ENCODE measurements around the gene TMEM119.

The TMEM119 gene

GRCh38 chr12:108611884-108612415, 14.1 kb upstream of the TMEM119 start:
- DNase-seq (ENCODE audit: low spot score in 2 of 2), result peak; percentile 48 to 77

DNA sequence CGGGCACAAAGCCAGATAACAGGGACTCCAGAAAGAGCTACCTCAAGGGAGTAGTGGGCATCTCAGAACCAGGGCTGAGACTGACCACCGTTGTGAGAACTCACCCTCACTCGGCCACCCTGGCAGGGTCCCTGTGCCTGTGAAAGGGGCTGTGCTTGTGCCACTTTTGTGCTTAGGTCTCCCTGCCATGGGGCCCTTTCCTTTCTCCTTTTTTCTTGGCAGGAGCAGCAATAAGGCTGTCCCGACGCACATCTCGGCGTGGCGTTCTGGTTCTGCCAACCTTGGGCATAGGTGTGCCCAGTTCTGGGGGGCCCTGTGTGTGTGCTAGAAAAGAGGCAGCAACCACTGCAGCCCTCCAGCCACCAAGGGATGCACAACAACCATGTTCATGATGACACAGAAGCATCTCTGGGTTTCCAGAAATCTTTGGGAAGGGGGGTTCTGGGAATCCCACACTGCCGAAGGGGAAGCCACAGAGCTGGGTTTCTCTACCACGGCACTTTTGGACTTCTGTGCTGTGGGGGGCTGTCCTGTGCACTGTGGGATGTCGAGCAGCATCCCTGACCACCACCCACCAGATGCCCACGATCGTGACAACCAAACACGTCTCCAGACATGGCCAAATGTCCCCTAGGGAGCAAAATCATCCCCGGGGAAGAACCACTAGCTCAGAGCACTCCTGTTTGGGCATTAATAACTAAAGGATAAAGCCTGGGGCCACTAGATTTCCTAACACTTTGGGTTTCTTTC, 13.1 kb upstream of the TMEM119 start:
- ATAC-seq, result no peak
- no peak overlapping the region for H3K27ac Mint-ChIP-seq
- no peak overlapping the region for H3K4me3 Mint-ChIP-seq
- H3K4me1 Mint-ChIP-seq, result peaks cover 33% of the 10 kb centered on the region
- H3K36me3 Mint-ChIP-seq, result peaks cover 14% of the 10 kb centered on the region
- H3K9me3 Mint-ChIP-seq, result no peaks in the 10 kb centered on the region
- DNase-seq (ENCODE audit: low spot score in 2 of 2), result no peak

More at GRCh38 chr12:108611884-108612415, 14.1 kb upstream of the TMEM119 start:
- Mint-ChIP-seq H3K4me3 (no peak overlapping the region), H3K9me3 (peaks cover 4% of the 10 kb centered on the region), H3K36me3 (peaks cover 17% of the 10 kb centered on the region), H3K27ac (peak overlapping the region; percentile 71), H3K4me1 (peaks cover 38% of the 10 kb centered on the region)
- ATAC-seq, result peak; percentile 72

DNA sequence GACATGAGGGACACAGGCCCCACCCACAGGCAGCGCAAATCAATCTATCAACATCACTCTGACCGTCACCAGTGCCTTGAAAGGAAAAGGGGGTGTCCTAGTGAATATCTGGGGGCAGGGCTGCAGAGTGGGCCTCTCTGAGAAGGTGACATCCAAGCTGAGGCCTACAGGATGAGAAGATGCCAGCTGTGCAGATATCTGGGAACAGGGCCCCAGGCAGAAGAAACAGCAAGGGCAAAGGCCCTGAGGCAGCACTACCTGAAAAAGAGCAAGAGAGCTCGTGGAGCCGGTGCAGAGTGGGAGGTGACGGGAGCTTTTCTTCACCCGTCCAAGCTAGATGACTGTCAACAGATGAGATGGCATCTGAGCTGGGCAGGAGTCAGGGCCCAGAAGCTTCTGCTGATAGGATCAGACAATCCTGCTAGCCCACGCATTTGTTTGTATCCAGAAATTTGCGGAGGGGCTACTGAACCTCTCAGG, 12.5 kb upstream of the TMEM119 start:
- H3K36me3 Mint-ChIP-seq, result peaks cover 20% of the 10 kb centered on the region
- no peaks in the 10 kb centered on the region for H3K9me3 Mint-ChIP-seq
- ATAC-seq (no peak), DNase-seq (ENCODE audit: low spot score in 2 of 2) (no peak)
- peak overlapping the region; percentile 19 for H3K27ac Mint-ChIP-seq
- no peak overlapping the region for H3K4me3 Mint-ChIP-seq
- H3K4me1 Mint-ChIP-seq, result peaks cover 39% of the 10 kb centered on the region

DNA sequence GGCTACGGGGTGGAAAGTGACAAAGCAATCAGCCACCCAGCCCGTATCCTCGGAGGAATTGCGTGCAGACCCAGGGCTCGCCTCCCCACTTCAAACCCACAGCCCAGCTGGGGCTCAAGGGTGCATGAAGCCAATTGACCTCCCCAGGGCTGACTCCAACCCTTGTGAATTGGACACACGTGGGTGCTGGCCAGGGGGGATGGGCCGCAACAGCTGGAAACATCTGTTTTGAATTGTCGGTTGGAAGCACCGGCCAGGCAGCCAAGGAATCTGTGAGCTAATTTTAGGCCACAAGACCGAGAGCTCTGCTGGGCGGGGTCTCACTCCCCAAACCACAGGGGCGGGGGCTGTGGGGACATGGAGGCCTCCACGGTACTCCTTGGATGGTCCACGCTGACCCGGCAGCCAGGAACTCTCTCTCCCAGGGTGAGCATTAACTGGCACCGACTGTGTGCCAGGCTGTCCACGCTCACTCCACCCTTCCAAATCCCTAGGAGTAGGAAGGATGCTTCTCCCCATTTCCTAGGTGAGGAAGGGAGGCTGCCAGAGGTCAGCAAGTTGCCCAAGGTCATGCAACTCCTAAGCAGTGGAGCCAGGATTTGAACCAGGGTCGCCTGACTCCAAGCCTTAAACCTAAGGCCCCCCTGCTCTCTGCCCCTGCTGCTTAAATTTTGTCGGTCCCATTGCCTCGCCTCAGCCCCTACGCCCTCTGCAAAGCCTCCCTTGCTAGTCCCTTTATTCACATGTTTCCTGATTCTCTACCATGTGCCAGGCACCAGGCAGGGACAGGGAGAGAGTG, 11.9 kb upstream of the TMEM119 start:
- H3K4me1 Mint-ChIP-seq, result peaks cover 41% of the 10 kb centered on the region
- DNase-seq (ENCODE audit: low spot score in 2 of 2) (no peak), ATAC-seq (no peak)
- H3K4me3 Mint-ChIP-seq, result no peak overlapping the region
- no peaks in the 10 kb centered on the region for H3K9me3 Mint-ChIP-seq
- peak overlapping the region; percentile 19 for H3K27ac Mint-ChIP-seq
- H3K36me3 Mint-ChIP-seq, result peaks cover 26% of the 10 kb centered on the region

DNA sequence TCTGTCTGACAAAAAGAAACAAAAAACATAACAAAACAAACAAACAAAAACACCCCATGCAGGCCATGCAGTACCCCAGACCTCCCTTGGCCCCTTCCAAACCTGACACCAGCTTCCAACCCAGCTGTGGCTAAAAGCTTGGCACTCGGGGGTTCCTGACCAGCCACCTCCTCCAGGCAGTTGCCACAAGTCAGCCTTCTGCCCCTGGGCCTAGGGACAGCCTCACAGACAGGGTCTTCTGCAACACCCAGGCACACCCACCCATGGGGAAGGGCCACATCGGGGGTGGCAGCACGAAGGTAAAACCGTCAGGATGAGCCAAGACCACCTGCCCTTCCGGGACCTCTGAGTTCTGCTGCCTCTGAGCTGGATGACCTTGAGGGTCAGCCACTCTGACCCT, 10.7 kb upstream of the TMEM119 start:
- DNase-seq (ENCODE audit: low spot score in 2 of 2), result no peak

GRCh38 chr12:108607981-108608600, 10.2 kb upstream of the TMEM119 start:
- Mint-ChIP-seq H3K4me3 (no peak overlapping the region), H3K27ac (no peak overlapping the region), H3K36me3 (peaks cover 21% of the 10 kb centered on the region), H3K4me1 (peaks cover 26% of the 10 kb centered on the region), H3K9me3 (no peaks in the 10 kb centered on the region)
- DNase-seq (ENCODE audit: low spot score in 2 of 2) (no peak), ATAC-seq (no peak)

More for the DNA sequence above, 10.7 kb upstream of the TMEM119 start:
- Mint-ChIP-seq H3K4me3 (no peak overlapping the region), H3K9me3 (no peaks in the 10 kb centered on the region), H3K4me1 (peaks cover 32% of the 10 kb centered on the region), H3K36me3 (peaks cover 25% of the 10 kb centered on the region), H3K27ac (no peak overlapping the region)
- no peak for ATAC-seq

DNA sequence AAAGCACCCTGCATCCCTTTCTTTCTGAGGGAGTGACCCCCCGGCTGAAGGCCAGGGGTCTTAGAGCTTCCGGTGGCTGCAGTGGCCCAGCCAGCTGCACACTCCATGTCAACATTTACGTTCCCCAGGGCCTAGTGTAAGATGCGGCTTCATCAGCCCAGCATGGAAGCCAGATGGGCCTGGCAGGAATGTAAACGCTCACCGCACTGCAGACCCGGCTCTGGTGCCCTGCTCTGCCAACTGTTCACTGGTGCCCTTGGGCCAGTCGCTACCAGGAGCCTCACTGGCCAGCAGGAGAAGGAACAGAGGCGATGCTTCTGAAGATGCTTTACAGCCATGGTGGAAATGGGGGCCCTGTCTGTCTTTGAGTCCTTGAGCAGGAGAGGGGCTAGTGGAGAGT, 8.6 kb upstream of the TMEM119 start:
- Mint-ChIP-seq H3K27ac (peak overlapping the region; percentile 96), H3K4me1 (peaks cover 15% of the 10 kb centered on the region), H3K36me3 (peaks cover 21% of the 10 kb centered on the region), H3K9me3 (no peaks in the 10 kb centered on the region), H3K4me3 (no peak overlapping the region)
- ATAC-seq, result no peak
- no peak for DNase-seq (ENCODE audit: low spot score in 2 of 2)

GRCh38 chr12:108605690-108606406, 8.0 kb upstream of the TMEM119 start:
- H3K4me3 Mint-ChIP-seq, result no peak overlapping the region
- peak overlapping the region; percentile 96 for H3K27ac Mint-ChIP-seq
- peaks cover 15% of the 10 kb centered on the region for H3K4me1 Mint-ChIP-seq
- no peaks in the 10 kb centered on the region for H3K9me3 Mint-ChIP-seq
- peaks cover 21% of the 10 kb centered on the region for H3K36me3 Mint-ChIP-seq
- no peak for ATAC-seq
- DNase-seq (ENCODE audit: low spot score in 2 of 2), result no peak

DNA sequence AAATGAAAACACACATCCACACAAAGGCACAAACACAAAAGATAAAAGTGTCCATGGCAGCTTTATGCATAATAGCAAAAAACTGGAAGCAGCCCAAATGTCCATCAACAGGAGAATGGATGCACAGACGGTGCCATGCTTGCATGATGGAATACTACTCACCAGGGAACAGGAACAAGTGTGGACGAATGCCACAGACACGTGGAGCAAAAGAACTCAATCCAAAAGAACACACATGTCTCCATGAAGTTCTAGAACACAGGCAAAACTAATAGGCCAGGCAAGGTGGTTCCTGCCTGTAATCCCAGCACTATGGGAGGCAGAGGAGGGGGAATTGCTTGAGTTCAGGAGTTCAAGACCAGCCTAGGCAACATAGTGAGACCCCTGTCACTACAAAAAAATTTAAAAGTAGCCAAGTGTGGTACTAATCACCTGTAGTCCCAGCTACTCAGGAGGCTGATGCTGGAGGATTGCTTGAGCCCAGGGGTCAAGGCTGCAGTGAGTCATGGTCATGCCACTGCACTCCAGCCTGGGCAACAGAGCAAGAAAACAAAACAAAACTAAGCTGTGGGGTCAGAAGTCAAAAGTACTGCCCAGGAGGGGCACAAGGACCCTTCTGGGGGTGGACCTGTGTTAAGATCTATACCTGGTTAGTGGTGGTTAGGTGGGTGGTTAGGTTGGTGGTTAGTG, 7.3 kb upstream of the TMEM119 start:
- Mint-ChIP-seq H3K4me1 (peaks cover 15% of the 10 kb centered on the region), H3K36me3 (peaks cover 21% of the 10 kb centered on the region), H3K9me3 (no peaks in the 10 kb centered on the region), H3K4me3 (no peak overlapping the region), H3K27ac (peak overlapping the region; percentile 96)
- ATAC-seq (peak; percentile 9), DNase-seq (ENCODE audit: low spot score in 2 of 2) (no peak)

- ATAC-seq (no peak), DNase-seq (ENCODE audit: low spot score in 2 of 2) (no peak)
- Mint-ChIP-seq H3K9me3 (no peaks in the 10 kb centered on the region), H3K4me1 (peaks cover 15% of the 10 kb centered on the region), H3K36me3 (peaks cover 21% of the 10 kb centered on the region), H3K27ac (peak overlapping the region; percentile 96), H3K4me3 (no peak overlapping the region)
Measured at GRCh38 chr12:108604208-108604941, 6.5 kb upstream of the TMEM119 start.

DNA sequence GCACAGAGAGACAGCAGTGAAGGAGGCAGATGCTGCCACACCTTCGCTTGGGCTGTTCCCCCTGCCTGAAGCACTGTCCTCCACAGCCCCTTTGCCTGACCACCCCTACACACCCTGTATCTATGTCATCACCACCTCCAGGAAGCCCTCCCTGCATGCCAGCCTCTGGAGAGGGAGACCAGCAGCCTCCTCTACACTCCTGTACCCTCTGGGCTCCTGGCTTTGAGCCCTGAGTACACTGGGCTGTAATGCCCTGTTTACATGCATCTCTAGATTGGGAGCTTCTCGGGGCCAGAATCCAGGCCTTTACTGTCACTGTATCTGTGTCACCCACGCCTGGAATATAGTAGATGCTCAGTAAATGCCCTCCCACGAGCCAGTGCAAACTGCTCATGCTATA, 5.9 kb upstream of the TMEM119 start:
- Mint-ChIP-seq H3K27ac (peak overlapping the region; percentile 71), H3K4me3 (no peak overlapping the region), H3K9me3 (no peaks in the 10 kb centered on the region), H3K4me1 (peaks cover 15% of the 10 kb centered on the region), H3K36me3 (peaks cover 21% of the 10 kb centered on the region)
- DNase-seq (ENCODE audit: low spot score in 2 of 2), result no peak
- ATAC-seq, result no peak

DNA sequence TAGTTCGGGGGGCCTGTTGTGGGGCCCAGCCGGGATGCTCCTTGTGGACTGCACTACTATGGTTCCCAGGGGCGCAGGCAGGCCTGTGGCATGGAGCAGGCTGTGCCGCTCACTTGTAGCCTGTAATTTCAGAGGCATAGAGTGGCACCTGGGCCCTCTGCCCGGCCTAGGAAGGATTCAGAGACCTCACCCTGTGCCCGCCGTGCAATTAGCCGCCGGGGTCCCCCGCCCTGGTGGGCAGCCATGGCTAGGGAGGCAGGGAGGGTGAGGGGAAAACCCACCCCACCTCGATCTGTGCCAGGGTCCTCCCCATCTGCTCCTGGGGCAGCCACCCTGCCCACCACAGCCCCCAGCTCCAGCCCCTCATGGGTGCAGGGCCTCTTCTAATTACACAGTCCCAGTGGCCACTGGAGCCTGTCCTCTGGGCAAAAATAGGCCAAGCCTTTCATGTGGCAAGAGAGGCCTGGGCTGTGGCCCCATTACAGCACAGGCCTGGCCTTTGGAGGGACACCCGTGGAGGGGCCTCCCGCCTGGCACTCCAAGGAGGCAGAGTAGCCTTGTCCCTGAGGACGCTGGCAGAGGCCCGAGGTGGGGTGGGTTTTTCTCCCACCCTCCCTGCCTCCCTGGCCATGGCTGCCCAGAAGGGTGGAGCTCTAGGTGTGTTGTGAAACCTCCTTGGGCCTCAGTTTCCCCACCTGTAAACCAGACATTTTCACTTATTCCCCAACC, 5.3 kb upstream of the TMEM119 start:
- ATAC-seq, result no peak
- Mint-ChIP-seq H3K9me3 (no peaks in the 10 kb centered on the region), H3K4me3 (no peak overlapping the region), H3K4me1 (peaks cover 15% of the 10 kb centered on the region), H3K27ac (peak overlapping the region; percentile 71), H3K36me3 (peaks cover 21% of the 10 kb centered on the region)
- DNase-seq (ENCODE audit: low spot score in 2 of 2), result no peak

DNA sequence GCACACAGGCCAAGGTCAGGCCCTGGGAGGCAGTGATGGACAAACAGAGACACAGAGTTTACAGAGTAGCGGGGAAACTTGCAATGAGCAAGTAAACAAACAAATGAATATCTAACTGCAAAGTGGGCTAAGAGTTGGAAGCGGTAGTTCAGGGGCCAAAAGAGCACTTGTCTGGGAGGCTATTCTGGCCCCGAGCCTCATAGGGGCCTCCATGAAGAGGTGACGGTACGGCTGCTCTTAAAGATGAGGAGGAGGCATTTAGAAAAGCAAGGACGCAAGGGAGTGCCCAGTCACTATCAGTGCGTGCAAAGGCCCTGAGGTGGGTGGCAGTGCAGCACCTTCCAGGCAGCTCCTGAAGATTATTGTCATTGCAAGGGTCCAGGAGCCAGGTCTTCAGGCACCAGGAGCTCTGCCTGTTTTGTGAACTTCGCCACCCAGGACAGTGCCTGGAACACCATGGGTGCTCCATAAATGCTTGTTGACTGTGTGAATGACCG, 4.4 kb upstream of the TMEM119 start:
- Mint-ChIP-seq H3K27ac (no peak overlapping the region), H3K9me3 (no peaks in the 10 kb centered on the region)

More for the DNA sequence above, 4.4 kb upstream of the TMEM119 start:
- peaks cover 15% of the 10 kb centered on the region for H3K4me1 Mint-ChIP-seq
- DNase-seq (ENCODE audit: low spot score in 2 of 2) (no peak), ATAC-seq (no peak)
- H3K36me3 Mint-ChIP-seq, result peaks cover 21% of the 10 kb centered on the region
- no peak overlapping the region for H3K4me3 Mint-ChIP-seq

Measured in stimulated activated effector memory CD8-positive, alpha-beta T cell treated with anti-CD3 and anti-CD28 coated beads, Interleukin-12 subunit alpha, Interleukin-12 subunit beta, amount 100 ng/mL, for 72 hours (primary cell).